HG03354 (cell line): ENCODE measurements around the gene ZNF609.

ENCODE experiments used
- ATAC-seq: cut with Tn5 transposase; IDR thresholded peaks from one replicate; pipeline ENCODE4 v1.9.1; 2021; ENCODE audit warnings: mild to moderate bottlenecking; ENCODE audit not compliant: unreplicated experiment, poor library complexity, severe bottlenecking

ZNF609 gene

DNA sequence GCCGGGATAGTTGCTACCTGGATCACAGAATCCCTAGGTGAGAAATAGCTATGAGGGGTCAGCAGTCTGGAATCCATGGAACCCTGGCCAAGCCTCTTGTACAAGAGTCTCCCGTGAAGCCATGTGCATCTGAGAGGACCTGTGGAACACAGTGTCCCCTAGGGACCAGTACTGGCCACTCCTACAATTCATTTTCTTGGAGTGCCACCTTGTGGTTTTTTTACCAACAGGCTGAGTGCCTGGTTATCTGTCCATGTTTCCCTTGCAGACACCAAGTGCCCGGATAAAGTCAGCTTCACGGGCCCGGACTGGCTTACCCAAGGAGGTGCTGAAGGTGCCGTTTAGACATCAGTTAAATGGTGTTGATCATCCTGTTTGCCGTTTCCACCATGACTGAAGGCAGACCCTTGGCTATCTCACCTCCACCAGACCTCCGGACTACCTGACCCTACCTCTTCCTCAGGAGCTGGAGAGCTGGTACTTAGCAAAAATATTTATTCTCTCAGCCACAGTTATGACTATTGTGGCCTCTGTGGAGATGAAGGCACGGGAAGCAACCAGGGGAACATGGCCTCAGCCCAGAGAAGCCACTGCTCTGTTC lies 221.1 kb downstream of the ZNF609 start:
- ATAC-seq, result no peak

GRCh38 chr15:64682255-64682654 lies 221.9 kb downstream of the ZNF609 start:
- no peak for ATAC-seq

- no peak for ATAC-seq
Measured at GRCh38 chr15:64683378-64683777, 223.0 kb downstream of the ZNF609 start.

DNA sequence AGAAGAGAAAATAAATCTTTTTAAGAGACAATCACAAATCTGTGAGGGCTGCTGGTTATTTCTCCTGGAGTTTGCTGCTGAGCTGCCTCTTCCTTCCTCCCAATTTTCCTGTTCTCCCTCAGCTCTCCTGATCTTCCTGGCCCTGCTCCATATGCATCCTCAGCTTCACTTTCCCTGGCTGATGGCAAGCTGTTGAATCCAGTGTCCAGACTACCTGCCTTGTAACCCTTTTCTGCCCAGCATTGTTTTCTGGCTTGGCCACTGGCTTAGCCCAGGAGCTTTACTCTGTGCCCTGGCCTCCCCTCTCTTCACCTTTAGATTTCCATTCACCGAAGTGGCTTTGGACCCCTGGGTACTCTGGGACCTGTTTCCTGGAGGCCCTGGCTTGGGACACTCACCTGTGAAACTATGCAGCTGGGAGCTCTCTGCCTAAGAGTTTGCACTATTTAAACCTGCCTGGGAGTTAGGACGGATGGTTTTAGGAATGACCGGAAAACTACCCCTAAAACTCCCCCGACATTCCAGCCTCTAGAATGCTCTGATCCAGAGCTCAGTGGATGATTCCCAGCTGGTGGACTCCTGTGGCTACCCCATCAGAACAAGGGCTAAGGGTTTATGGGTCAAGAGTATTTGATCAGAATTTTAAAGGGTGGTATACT lies 225.0 kb downstream of the ZNF609 start:
- ATAC-seq, result no peak

DNA sequence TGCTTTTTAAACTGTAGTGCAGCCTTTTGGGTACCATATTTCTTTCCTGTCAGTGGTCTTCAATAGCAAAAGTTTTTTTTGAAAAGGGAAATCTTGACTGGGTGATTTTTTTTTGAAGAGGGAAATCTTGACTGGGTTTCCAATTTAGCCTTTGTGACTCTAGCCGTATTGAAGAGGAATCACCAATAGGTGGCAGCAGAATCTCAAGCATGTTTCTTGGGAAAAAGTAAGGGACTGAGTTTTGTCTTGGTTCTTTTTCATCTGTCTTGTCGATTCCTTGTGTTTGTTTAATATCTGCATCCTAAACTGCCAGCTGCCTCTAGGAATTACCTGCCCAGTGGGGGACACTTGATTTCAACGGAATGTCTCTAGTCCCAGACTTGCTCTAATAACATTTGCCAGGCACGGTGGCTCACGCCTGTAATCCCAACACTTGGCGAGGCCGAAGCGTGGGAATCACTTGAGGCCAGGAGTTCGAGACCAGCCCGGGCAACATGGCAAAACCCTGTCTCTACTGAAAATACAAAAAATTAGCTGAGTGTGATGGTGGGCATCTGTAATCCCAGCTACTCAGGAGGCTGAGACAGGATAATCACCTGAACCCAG lies 225.9 kb downstream of the ZNF609 start:
- ATAC-seq, result no peak

DNA sequence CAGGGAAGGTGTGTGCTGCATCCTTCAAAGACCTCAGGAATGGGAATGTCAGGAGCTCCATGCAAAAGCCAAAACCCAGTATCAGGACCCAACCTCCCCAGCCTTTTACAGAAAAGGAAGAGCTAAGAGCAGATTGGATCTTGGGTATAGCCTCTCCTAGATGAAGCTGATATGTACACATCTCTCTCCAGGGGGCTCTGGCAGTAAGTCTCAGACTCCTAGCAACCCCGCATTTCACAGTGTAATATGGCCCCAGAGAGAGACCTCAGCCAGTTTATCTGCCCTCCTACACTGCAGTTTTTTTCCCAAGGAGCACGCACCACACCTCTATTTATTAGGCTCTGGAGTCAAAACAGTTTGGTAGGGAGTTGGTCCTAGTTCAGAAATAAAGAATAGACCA lies 226.8 kb downstream of the ZNF609 start:
- no peak for ATAC-seq

- ATAC-seq, result no peak
Measured at GRCh38 chr15:64687688-64688087, 227.3 kb downstream of the ZNF609 start.

GRCh38 chr15:64688770-64689169 lies 228.4 kb downstream of the ZNF609 start:
- no peak for ATAC-seq

GRCh38 chr15:64690008-64690407 lies 229.6 kb downstream of the ZNF609 start:
- ATAC-seq, result no peak

DNA sequence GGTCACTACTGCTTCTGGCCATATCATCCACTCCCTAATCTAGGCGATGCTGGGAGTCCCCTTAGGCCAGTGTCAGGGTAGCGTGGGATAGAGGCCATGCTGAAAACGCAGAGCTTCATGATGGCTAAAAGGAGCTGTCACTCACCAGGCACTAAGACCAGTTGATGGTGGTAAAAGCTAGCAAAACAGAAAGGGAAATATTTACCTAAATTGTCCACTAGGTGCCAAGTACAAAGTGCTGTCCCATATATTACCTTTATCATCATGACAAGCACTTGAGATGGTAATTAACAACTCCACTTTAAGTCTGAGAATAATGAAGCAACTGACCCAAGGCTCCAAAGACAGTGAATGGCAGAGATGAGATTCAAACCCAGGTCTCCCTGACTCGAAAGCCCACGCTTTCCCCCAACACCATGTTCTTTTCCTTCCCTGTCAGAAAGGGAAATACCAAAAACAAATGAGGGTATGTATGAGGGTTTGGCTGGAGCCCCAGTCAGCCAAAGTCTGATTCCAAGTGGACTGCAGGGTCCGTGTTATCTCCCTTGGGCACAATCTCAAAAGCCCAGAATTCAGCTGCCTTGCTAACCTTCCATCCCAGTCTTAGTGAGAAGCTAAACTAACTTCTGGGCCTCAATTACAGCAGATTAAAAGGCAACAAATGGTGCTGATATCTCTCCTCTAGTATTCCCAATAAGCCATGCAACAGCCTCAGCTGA lies 230.4 kb downstream of the ZNF609 start:
- ATAC-seq, result no peak

- ATAC-seq, result no peak
Measured at GRCh38 chr15:64691896-64692565, 231.7 kb downstream of the ZNF609 start.

DNA sequence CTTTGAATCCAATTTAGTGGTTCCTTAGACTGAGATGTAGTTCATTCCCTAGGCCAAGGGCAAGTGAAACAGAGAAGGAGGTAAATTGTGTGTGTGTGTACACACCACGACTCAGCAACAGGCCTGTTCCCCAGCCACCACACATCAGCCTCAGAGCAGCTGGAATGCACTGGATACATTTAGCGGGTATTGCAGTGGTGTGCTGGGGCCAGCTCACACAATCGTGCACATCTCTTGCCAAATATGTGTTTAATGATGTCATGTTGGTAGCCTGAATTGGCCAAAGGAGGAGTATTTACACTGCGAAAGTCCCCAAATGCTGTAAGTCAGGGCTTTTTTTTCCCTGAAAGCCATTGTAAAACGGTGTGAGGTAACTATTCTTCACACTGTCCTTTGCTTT lies 232.8 kb downstream of the ZNF609 start:
- no peak for ATAC-seq

DNA sequence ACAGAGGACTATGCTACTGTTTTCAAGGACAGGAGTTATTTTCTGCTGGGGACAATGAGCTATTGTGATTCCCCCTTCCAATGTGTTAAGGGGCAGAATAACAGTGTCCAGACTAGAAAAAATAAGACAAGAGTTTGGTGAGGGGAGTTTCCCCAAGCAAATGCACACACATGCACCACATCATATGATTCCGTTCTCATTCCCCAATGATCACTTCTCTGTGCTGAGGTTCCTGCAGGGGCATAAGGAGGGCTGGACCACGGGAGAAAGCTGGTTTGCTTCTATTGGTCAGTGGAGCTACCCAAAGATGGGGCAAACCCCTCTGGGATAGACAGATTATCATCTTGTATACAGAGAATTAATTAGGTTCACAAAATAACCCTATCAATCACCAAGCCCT lies 234.4 kb downstream of the ZNF609 start:
- ATAC-seq, result no peak

- no peak for ATAC-seq
Measured at GRCh38 chr15:64695561-64695992, 235.2 kb downstream of the ZNF609 start.

DNA sequence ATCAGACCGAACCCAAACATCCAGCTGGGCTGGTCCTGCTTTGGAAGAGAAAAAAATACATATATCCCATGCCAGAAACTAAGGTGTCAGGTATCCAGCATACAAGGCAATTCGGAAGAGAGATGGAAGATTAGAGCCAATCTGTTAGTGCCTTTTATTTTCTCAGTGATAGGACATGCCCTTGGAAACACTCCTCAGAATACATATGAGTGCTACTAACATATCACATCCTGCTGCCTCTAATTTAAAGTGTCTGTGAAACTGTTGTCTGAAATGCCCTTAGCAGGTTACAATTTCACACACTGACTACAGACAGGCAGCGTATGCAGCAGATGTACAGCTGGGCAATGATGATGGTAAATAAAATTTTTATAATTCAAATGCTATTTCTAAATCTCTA lies 236.1 kb downstream of the ZNF609 start:
- no peak for ATAC-seq

GRCh38 chr15:64697911-64698369 lies 237.6 kb downstream of the ZNF609 start:
- no peak for ATAC-seq

DNA sequence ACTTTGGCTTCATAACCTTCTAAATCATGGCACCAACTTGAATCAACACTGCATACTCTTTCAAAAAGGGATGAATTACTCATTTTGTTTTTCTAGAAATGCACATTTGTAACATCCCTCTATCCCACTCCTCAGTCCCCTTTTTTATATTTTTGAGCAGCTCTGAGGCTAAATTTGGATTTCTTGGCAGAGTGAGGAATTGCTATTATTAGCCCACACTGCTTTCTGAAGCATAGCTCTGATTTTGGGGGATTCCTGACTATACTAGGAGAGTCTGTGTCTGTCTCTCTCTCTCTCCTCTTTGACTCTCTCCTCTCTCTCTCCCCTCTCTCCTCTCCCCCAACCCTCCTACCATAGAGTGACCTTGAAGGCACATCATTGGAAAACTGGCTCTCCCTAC lies 238.4 kb downstream of the ZNF609 start:
- ATAC-seq, result no peak

DNA sequence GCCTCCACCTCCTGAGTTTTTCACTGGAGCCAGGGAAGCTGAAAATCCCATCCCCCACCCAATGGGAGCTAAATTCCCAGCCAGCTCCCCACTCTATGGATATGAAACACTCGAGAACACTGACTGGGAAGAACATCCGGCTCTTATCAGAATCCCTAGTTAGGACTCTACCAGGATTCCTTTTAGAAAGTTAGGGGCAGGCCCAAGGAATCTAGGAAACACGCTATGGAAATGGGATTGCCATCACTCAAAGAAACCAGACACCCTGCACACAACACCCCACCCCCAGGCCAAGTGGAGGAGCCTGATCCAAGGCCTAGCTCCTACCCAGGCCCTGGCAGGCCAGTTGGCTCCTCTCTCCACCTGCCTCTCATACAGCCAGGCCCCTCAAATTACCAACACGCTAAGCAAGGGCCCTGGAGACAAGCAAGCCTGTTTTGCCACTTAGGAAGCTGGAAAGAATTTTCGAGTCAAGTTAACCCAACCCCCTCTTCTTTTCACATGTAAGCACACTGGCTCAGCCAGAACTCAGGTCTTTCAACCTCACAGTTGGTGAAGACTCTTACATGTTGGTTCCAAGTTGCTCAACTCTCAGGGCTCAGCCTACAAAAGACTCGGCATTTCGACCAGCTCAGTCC lies 239.5 kb downstream of the ZNF609 start:
- no peak for ATAC-seq

DNA sequence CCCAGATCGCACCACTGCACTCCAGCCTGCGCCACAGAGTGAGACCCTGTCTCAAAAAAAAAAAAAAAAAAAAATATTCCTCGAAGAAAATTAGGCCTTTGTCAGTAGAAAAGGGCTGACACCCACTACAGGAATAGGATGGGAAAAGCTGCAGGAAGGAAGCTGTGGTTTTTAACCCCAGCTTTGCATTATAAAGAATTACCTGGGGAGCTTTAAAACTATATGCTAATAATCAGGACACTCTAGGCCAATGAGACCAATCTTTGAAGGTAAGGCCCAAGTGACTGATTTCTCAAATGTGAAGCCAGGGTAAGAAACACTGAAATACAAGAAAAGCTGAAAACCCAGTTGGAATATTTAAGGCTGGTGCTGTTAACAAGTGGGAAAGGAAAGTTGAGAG lies 240.7 kb downstream of the ZNF609 start:
- no peak for ATAC-seq
